Measurements from ENCODE around the gene METTL25B.

The METTL25B gene

DNA sequence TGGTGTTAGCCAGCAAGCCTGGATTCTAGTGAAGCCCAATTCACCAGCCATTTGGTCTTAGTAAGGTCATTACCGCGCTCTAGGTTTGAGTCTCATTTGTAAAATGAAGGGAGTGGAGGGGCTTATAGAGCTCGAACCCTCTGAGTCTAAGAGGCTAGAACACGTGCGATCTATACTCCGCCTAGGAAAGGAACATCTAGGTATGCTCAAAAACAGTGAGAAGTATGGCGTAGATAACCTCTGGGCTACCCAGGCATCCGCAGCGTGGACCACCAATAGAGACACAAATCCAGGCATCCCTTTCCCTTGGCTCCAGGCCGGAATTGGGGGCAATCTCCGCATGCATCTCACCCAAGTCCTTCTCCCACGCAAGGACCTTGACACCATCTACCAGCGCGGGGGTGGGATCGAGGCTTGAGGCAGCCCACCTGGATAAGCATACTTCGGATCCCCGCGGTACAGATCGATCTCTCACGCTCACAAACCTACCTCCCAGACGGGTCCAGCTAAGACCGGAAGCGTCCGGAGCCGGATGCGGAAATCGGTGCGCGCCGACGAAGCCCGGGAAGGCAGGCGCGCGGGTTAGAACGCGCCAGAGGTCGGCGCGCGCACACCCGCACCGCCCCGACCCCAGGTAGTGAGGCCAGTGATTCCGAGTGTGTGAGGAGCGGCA, at the start of gene METTL25B:
METTL25B (plus strand) TSS at position 544 of the 673 bp plus-strand sequence. CDS start 636 bp downstream, outside the sequence.
- DNase-seq: peak; percentile 78

DNA sequence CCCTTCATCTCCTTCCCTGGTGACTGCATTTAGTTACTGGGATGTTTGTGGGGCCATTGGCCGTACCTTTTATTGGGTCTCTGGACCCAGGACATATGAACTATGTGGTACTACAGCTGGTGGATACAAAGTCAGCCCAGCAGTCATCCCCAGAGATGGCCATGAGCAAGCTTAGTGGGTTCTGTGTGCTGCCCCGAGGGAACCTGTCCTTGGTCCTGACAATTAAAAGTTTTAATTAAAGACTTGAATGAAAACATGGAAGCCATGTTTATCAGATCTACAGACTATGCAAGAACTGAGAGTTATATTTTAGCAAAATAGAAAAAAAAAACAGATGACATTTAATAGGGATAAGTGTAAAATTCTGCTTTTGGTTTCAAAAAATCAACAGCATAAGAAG, 48.2 kb upstream of the METTL25B start:
- no peak for DNase-seq

DNA sequence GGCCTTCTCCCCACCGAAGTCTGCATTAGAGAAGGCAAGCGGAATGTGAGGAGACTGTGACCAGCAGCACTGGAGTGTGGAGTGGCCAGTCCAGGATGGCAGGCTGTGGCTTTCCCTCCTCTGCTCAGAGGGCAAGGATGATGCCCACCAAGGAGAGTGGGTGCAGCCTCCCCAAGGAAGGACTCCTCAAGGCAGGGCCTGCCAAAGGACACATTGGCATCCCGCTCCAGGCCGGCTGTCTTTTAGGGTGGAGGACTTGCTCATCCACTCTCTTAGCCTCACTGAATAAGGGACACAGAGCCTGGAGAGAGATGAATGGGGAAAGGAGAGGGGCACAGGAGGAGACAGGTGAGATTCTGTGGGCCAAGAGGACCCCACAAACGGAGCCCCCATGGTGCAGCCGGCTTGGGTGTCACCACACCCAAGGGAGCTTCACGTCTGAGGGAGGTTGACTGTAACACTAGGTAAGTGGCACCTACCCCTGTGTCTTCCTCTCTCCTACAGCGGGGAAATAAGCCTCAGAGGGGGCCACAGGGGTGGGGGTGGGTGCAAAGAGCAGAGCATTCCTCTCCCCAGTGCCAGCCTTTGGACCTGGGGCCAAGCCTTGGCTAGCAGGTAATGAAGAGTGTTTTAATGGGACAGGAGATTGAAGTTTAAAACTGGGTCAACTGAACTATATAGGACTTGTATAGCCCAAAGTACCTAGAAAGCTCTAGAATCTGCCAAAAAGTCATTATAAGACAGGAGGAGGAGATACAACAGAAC, 46.9 kb upstream of the METTL25B start:
- no peak for DNase-seq

GRCh38 chr1:156682166-156682890, 45.9 kb upstream of the METTL25B start:
- DNase-seq: no peak

DNA sequence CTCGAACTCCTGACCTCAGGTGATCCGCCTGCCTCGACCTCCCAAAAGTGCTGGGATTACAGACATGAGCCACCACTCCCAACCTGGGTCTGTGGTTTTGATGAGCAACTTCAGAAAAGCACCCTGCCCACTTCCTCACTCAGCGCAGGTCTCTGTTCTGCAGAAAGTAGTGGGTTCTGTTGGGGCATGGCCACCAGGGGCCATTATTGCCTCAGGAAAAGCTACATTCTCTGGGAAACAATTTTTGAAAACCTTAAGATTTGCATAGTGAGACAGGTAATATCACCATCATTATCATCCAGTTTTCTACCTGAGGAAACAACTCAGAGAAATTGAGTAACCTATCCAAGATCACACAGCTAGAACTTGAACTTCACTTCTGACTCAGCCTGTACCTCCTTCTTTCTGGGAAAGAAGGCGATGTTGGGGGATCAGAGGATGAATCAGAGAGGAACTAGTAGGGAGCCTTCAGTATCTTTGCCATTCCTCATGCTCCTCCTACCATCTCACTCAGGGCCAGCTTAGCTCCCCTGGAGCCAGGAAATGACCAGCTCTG, 44.0 kb upstream of the METTL25B start:
- no peak for DNase-seq

GRCh38 chr1:156689035-156689952, 39.0 kb upstream of the METTL25B start:
- DNase-seq: peak; percentile 70

GRCh38 chr1:156689953-156690674, 38.2 kb upstream of the METTL25B start:
- DNase-seq: peak; percentile 60

DNA sequence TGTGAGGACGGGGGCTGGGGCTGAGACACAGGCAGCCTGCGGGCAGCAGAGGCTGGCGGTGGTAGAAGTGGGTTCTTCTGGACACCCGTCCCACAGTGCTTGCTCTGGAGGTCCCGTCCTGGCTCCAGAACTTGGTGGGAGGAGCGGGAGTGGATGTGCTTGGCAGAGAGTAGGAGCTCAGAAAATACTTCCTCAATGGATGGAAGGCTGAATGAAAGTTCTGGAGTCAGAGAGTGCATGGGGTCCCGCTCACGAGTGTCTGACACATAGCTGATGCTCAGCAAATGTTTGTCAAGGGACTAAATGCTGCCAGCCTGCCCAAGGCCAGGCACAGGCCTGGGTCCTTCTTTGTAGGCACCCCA, 37.6 kb upstream of the METTL25B start:
- no peak for DNase-seq

GRCh38 chr1:156691191-156691590, 37.1 kb upstream of the METTL25B start:
- no peak for DNase-seq

DNA sequence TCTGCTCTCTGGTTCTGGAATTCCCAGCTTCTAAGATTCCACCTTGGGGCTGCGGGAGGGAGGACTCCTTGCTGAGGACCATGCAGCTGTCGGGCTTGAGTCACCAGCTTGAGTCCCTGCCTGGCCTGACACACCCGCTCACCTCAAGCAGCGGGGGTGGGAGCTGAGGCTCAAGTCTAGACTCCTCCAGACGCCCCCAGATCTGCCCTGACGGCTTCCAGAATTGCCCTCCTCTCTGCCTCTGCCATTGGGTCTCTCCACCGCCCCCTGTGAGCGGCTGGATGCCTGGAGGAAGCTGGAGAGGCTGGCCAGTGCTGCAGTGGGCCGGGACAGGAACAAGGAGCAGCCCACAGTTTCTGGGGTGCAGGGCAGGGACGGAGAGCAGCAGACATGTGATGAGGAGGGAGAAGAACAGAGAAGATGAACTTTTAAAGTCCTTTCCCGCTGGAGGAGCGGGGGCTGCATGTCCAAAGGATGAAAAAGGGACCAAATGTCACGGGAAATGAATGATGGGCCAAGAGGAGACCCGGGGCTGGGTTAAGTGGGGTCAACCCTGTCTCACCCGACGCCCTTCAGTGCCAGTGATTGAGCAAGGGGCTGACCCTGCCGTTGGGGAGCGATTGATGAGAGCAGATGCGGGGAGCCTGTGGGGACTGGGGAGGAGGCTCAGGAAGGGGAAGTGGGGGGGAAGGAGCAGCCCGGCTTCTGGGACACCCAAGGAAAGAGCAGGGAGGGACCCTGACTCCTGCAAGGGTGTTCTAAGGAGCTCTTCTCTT, 36.4 kb upstream of the METTL25B start:
- DNase-seq: no peak

- DNase-seq: no peak
Observed at GRCh38 chr1:156692441-156692924, 35.8 kb upstream of the METTL25B start.

GRCh38 chr1:156692925-156693847, 35.1 kb upstream of the METTL25B start:
- peak; percentile 78 for DNase-seq

- DNase-seq: no peak
Observed at GRCh38 chr1:156693848-156694689, 34.2 kb upstream of the METTL25B start.

DNA sequence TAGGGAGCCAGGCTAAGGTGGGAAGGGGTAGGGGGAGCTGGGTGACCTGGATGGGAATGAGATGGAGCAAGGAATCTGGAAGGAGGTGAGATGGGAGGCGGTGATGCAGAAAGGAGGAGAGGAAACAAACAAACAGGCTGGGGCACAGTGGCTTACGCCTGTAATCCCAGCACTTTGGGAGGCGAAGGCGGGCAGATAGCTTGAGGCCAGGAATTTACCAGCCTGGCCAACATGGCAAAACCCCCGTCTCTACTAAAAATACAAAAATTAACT, 33.6 kb upstream of the METTL25B start:
- DNase-seq: no peak

DNA sequence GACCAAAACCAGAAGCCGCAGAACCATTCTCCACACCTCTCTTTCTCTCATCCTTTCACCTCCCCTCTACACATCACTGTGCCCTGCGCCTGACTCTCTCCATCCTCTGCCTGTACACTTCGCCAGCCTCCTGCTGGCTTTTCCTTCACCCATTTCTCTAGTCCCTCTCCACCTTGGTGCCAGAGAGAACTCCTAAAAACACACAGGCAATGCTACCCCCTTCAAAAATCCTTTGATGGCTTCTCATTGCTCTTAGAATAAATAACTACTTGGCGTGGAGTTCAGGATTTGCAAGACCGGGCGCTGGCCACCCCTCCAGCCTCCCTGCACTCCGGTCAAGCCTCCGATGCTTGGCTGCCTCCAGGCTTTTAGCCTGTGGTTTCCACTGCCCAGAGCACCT, 31.5 kb upstream of the METTL25B start:
- DNase-seq: no peak

- no peak for DNase-seq
Observed at GRCh38 chr1:156697481-156697880, 30.8 kb upstream of the METTL25B start.

DNA sequence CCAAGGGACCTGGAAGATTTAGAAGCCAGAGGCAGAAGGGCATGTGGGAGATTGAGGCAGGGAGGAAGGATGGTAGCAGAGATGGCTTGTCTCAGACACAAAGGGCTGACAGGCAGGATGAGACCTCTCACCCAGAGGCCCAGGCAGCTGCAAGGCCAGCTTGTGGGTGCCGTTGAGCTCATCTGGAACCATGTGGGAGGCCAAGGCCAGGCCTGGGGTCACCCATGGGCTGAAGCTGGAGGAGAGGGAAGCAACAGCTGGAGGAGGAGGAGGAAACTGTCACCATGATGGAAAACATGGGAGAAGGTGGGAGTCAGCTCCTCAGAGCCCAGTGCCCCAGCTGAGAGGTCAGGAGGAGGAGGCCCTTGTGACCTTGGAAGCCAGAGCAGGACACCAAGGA, 29.3 kb upstream of the METTL25B start:
- DNase-seq: no peak

GRCh38 chr1:156700736-156701531, 27.3 kb upstream of the METTL25B start:
- no peak for DNase-seq
